Effector CD4-positive, alpha-beta T cell (primary cell): ENCODE measurements around the gene RFC3.

Source experiments
- DNase-seq: peaks from one replicate; pipeline ENCODE4 v3.0.0-alpha.2; 2020

Gene RFC3

DNA sequence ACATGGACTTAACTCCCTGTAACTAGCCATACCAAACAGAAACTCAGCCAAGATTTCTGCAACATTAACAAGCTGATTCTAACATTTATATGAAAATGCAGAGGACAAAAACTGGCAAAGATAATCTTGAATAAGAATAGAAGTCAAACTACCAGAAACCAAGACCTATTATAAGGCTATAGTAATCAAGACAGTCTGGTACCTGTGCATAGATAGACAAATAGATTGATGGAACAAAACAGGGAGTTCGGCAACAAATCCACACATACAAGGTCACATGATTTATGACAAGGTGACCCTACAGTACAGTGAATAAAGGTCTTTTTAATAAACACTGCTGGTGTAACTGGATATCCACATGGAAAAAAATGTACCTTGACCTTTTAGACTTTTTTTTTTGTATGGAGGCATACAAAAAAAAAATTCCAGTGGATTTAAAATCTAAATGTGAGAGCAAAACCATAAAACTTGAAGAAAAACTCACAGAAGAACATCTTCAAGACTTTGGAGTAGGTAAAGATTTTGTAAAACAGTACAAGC, 2.9 kb upstream of the RFC3 start:
- no peak for DNase-seq

- no peak for DNase-seq
Measured at GRCh38 chr13:33816912-33817311, 1.0 kb upstream of the RFC3 start.

- DNase-seq, result no peak
Measured at GRCh38 chr13:33817513-33817900, 442 bp upstream of the RFC3 start.

DNA sequence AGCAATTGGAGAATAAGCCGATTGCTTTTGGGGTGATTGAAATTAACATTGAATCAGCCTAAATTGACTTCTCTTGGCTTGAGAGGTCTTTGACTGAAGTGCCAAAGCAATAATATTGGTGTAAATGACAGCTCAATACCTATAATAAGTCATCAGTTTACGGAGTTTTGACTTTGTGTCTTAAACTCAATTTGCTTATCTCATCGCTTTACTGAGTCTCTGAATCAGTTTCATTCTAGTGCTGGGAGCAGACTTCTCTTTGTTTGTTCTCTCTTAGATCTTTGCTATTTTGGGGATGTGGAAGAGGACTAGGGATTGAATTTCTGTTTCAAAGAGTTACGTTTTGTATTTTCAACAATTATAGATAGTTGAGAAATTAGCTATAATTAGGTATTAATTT, 7.1 kb downstream of the RFC3 start:
- no peak for DNase-seq

- DNase-seq, result no peak
Measured at GRCh38 chr13:33827139-33827538, 9.2 kb downstream of the RFC3 start.

DNA sequence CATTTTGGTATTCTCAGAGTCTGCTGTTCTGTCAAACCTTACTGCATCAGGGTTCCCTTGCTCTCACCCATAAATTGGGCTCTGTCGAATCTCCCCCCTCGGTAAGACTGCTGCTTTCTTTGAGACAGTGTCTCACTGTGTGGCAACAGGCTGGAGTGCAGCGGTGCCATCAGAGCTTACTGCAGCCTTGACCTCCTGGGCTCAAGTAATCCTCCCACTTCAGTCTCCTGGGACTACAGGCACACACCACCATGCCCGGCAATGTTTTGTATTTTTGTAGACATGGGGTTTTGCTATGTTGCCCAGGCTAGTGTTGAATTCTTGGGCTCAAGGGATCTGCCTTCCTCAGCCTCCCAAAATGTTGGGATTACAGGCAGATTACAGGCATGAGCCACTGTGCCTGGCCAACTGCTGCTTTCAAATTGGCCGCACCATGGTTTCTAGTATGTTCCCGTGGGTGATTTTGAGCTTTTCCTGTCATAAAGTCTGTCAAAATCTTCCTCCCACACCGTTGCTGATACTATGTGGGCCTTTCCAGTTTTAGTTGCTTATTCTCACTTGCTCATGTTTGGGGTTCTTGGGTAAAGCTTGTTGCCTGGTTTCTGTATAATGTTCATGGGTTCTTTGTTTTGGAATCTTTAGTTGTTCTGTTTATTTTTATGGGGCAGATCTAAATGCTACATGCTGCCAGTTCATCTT, 10.6 kb downstream of the RFC3 start:
- DNase-seq, result no peak

DNA sequence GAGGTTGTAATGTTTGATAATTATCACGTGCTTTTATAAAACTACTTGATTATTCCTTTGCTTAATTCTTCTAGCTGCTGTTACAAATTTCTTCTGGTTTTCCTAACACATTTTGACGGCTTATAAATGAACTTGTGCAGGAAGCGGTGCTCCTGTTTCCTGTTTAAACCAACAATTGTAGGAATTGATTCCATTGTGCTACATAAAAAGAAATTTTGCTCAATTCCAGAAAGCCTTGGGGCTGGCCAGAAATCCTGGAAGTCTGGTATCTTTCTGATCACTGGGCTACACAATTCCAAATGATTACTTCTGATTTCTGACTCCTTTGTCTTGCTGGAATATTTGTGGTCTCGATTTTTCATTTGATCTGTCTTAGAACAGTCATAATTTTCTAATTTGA, 14.9 kb downstream of the RFC3 start:
- DNase-seq, result no peak

GRCh38 chr13:33838647-33839046, 20.7 kb downstream of the RFC3 start:
- DNase-seq, result no peak

GRCh38 chr13:33840402-33840801, 22.5 kb downstream of the RFC3 start:
- no peak for DNase-seq

DNA sequence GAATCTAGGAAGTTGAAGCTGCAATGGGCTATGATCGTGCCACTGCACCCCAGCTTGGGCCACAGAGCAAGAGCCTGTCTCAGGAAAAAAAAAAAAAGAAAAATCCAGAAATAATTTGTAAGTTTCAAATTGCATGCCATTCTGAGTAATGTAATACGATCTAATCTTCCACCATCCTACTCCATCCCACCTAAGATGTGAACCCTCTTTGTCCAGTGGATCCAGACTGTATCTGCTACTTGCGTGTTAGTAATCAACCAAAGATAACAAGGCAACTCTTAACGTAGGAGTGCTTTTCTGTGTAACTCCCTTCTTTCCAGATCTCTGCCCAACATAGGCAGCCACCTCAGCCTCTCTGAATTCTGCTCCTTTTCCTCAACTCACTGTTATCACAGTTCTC, 24.3 kb downstream of the RFC3 start:
- DNase-seq, result no peak

DNA sequence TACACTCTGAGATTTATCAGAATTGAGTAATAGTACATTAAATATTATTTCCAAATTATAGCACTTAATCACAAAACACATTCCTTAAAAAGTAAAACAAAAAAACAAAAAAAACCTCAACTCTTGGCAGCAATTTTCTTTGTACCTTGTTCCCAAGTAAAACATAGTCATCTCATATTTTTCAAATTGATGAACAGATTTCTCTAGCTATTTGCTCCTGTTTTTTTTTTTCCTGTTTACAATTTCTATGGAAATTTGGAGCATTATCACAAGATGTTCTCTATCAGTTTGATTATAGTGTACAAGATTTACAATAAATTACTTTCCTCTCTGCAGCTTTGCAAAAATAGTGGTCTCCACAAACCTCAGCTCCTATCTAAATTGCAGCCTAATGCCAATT, 25.0 kb downstream of the RFC3 start:
- DNase-seq, result no peak

- no peak for DNase-seq
Measured at GRCh38 chr13:33845572-33846302, 27.8 kb downstream of the RFC3 start.

DNA sequence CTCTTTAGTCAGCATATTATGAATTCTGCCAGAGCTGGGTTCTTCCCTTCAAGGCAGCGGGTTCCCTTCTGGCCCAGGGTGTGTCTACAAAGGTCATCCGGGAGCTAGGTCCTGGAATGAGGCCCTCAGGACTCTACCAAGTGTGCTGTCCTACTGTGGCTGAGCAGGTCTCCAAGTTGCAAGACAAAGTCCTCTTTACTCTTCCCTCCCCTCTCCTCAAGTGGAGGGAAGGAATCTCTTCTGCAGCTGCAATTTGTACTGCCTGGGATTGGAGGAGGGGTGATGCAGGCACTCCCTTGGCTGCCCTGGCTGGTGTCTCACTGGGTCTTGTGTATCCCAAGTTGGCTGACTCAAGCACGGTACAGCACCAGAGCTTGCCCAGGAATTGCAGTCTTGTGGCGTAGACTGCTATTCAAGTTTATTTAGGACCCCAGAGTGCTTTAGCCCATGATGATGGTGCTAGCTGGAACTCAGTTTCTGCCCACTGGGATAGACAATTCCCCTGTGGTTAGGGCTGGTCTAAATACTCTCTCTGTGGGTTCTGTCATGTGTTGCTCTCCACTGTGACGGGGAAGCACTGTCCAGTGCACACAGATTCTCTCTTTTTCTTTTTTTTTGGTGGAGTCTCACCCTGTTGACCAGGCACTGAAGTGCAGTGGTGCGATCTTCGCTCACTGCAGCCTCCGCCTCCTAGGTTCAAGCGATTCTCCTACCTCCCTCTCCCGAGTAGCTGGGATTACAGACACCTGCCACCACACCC, 28.5 kb downstream of the RFC3 start:
- DNase-seq, result no peak

- no peak for DNase-seq
Measured at GRCh38 chr13:33849211-33849610, 31.3 kb downstream of the RFC3 start.

GRCh38 chr13:33855371-33855895, 37.5 kb downstream of the RFC3 start:
- no peak for DNase-seq

DNA sequence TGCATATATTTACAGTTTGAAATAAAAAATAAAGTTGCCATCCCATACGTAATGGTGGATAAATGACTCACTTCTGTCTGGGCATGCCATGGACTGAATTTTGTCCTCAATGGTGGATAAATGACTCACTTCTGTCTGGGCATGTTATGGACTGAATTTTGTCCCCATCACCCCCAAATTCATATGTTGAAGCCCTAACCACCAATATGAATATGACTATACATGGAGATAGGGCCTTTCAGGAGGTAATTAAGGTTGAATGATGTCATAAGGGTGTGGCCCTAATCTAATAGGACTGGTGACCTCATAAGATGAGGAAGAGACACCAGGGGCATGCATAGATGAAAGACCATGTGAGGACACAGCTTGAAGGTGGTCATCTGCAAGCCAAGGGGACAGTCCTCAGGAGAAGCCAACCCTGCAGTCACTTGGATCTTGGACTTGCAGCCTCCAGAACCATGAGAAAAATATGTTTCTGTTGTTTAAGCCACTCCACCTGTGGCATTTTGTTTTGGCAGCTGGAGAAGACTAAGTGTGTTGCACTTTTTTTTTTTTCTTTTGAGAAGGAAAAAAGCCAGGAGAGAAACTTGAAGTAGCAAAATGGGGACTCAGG, 41.8 kb downstream of the RFC3 start:
- no peak for DNase-seq

- no peak for DNase-seq
Measured at GRCh38 chr13:33860526-33860925, 42.6 kb downstream of the RFC3 start.

GRCh38 chr13:33862016-33862415, 44.1 kb downstream of the RFC3 start:
- no peak for DNase-seq

GRCh38 chr13:33863188-33863789, 45.3 kb downstream of the RFC3 start:
- DNase-seq, result no peak

- no peak for DNase-seq
Measured at GRCh38 chr13:33865945-33866344, 48.0 kb downstream of the RFC3 start.

GRCh38 chr13:33867472-33867871, 49.5 kb downstream of the RFC3 start:
- DNase-seq, result no peak

- no peak for DNase-seq
Measured at GRCh38 chr13:33868343-33868994, 50.5 kb downstream of the RFC3 start.
